HEK293 (cell line): Measurements from ENCODE around the gene NR2F1-AS1.

Experiments used
- CTCF ChIA-PET: fragments of 350-600 bp; formaldehyde crosslinking; extraction: SDS; loops from one replicate; lab custom pipeline; 2021; ENCODE audit warnings: antibody characterized with exemption; lab: Yijun Ruan, JAX
- POLR2A ChIA-PET: fragments of 300-600 bp; formaldehyde crosslinking; extraction: SDS; loops from one replicate; lab custom pipeline; 2020; ENCODE audit warnings: antibody characterized with exemption, inconsistent platforms; lab: Yijun Ruan, JAX
- H3K27ac ChIP-seq: fragments of 200-500 bp; sonication (Bioruptor generic); 2 replicates; pipeline ENCODE4 v1.5.1; 2014; ENCODE audit warnings: low read depth, low read length, control low read depth, inconsistent platforms; ENCODE audit errors: extremely low read depth
- H3K36me3 ChIP-seq, 2 experiments: fragments of 200-500 bp in 1 of 2; sonication (Bioruptor generic) in 1 of 2; 1 replicate in 1 of 2; 2 replicates in 1 of 2; pipeline ENCODE4 v1.5.1; 2014 to 2017; ENCODE audit warnings: inconsistent platforms in 2 of 2, low read length in 2 of 2; ENCODE audit not compliant: control insufficient read depth in 2 of 2, insufficient read depth in 1 of 2
- H3K4me1 ChIP-seq: fragments of 200-500 bp; sonication (Bioruptor generic); 2 replicates; pipeline ENCODE4 v1.5.1; 2014; ENCODE audit warnings: mild to moderate bottlenecking, low read length, inconsistent platforms; ENCODE audit not compliant: control insufficient read depth, insufficient read depth
- H3K4me3 ChIP-seq: 2 replicates; pipeline ENCODE4 v1.5.1; 2011; ENCODE audit warnings: low read depth, mild to moderate bottlenecking, control low read depth, low read length, moderate library complexity
- H3K9me3 ChIP-seq: fragments of 200-500 bp; sonication (Bioruptor generic); 2 replicates; pipeline ENCODE4 v1.5.1; 2014; ENCODE audit warnings: low read depth, low read length, inconsistent platforms; ENCODE audit not compliant: control insufficient read depth, insufficient read depth
- HOXD13 ChIP-seq: sonication (generic); formaldehyde crosslinking; IDR thresholded peaks from 2 replicates; pipeline ENCODE4 v1.8.0; 2022; ENCODE audit warnings: missing genetic modification reagents, borderline replicate concordance
- MYNN ChIP-seq: fragments of 450-650 bp; formaldehyde crosslinking; IDR thresholded peaks from 2 replicates; pipeline ENCODE4 v1.5.1; 2016; ENCODE audit warnings: missing biosample characterization, missing genetic modification characterization, borderline replicate concordance
- SP2 ChIP-seq: fragments of 450-650 bp; formaldehyde crosslinking; IDR thresholded peaks from 2 replicates; pipeline ENCODE4 v1.5.1; 2016; ENCODE audit warnings: missing biosample characterization, missing genetic modification characterization
- ZBTB44 ChIP-seq: fragments of 450-650 bp; IDR thresholded peaks from 2 replicates; pipeline ENCODE4 v1.5.1; 2018; ENCODE audit warnings: missing biosample characterization, mild to moderate bottlenecking, missing genetic modification characterization
- ZIC2 ChIP-seq: fragments of 450-650 bp; formaldehyde crosslinking; IDR thresholded peaks from 2 replicates; pipeline ENCODE4 v1.5.1; 2016; ENCODE audit warnings: missing biosample characterization, missing genetic modification characterization
- ZNF138 ChIP-seq: fragments of 450-650 bp; formaldehyde crosslinking; IDR thresholded peaks from 2 replicates; pipeline ENCODE4 v1.5.1; 2016; ENCODE audit warnings: missing biosample characterization, missing genetic modification characterization, borderline replicate concordance
- ZNF148 ChIP-seq: fragments of 450-650 bp; formaldehyde crosslinking; IDR thresholded peaks from 2 replicates; pipeline ENCODE4 v1.5.0; 2017; ENCODE audit warnings: missing biosample characterization, missing genetic modification characterization, borderline replicate concordance
- ZNF202 ChIP-seq: fragments of 450-650 bp; formaldehyde crosslinking; IDR thresholded peaks from 2 replicates; pipeline ENCODE4 v1.5.1; 2016; ENCODE audit warnings: missing biosample characterization, missing genetic modification characterization, borderline replicate concordance
- ZNF221 ChIP-seq: fragments of 450-650 bp; formaldehyde crosslinking; IDR thresholded peaks from 2 replicates; pipeline ENCODE4 v1.5.1; 2017; ENCODE audit warnings: missing biosample characterization, missing genetic modification characterization, borderline replicate concordance
- ZNF280C ChIP-seq: fragments of 450-650 bp; formaldehyde crosslinking; IDR thresholded peaks from 2 replicates; pipeline ENCODE4 v1.5.1; 2016; ENCODE audit warnings: missing biosample characterization, missing genetic modification characterization
- ZNF280D ChIP-seq: fragments of 450-650 bp; formaldehyde crosslinking; IDR thresholded peaks from 2 replicates; pipeline ENCODE4 v1.5.1; 2016; ENCODE audit warnings: missing biosample characterization, missing genetic modification characterization
- ZNF341 ChIP-seq: fragments of 450-650 bp; formaldehyde crosslinking; IDR thresholded peaks from 2 replicates; pipeline ENCODE4; 2016; ENCODE audit warnings: low read depth, missing biosample characterization, missing genetic modification characterization
- ZNF521 ChIP-seq: fragments of 450-650 bp; formaldehyde crosslinking; IDR thresholded peaks from 2 replicates; pipeline ENCODE4 v1.5.1; 2017; ENCODE audit warnings: missing biosample characterization, mild to moderate bottlenecking, missing genetic modification characterization
- ZNF530 ChIP-seq: fragments of 450-650 bp; formaldehyde crosslinking; IDR thresholded peaks from 2 replicates; pipeline ENCODE4 v1.5.1; 2016; ENCODE audit warnings: low read depth, missing biosample characterization, missing genetic modification characterization
- ZNF555 ChIP-seq: fragments of 450-650 bp; formaldehyde crosslinking; conservative IDR thresholded peaks from 2 replicates; pipeline ENCODE4 v1.5.1; 2017; ENCODE audit warnings: missing biosample characterization, mild to moderate bottlenecking, missing genetic modification characterization, inconsistent platforms
- ZNF561 ChIP-seq: fragments of 450-650 bp; IDR thresholded peaks from 2 replicates; pipeline ENCODE4 v1.5.1; 2018; ENCODE audit warnings: missing biosample characterization, missing genetic modification characterization, borderline replicate concordance
- ZNF692 ChIP-seq: fragments of 450-650 bp; formaldehyde crosslinking; IDR thresholded peaks from 2 replicates; pipeline ENCODE4 v1.5.1; 2016; ENCODE audit warnings: missing biosample characterization, missing genetic modification characterization
- ZNF747 ChIP-seq: fragments of 450-650 bp; formaldehyde crosslinking; IDR thresholded peaks from 2 replicates; pipeline ENCODE4 v1.5.1; 2016; ENCODE audit warnings: missing biosample characterization, missing genetic modification characterization
- ZNF768 ChIP-seq: fragments of 450-650 bp; formaldehyde crosslinking; IDR thresholded peaks from 2 replicates; pipeline ENCODE4 v1.5.1; 2018; ENCODE audit warnings: missing biosample characterization, mild to moderate bottlenecking, missing genetic modification characterization
- ZSCAN23 ChIP-seq: fragments of 450-650 bp; formaldehyde crosslinking; IDR thresholded peaks from 2 replicates; pipeline ENCODE4 v1.5.1; 2016; ENCODE audit warnings: missing biosample characterization, missing genetic modification characterization

Gene NR2F1-AS1

GRCh38 chr5:93415819-93416218 lies 165.2 kb downstream of the NR2F1-AS1 start:
- TF ChIP-seq ZNF138 (tag by site-specific recombination) (no peak), ZNF341 (tag by site-specific recombination) (no peak), ZNF521 (no peak), ZNF148 (tag by site-specific recombination) (no peak), ZNF747 (no peak), HOXD13 (CRISPR knock-in tag) (no peak), ZNF561 (tag by site-specific recombination) (no peak), ZNF221 (no peak), ZNF530 (tag by site-specific recombination) (no peak), SP2 (no peak), ZNF555 (tag by site-specific recombination) (no peak), ZIC2 (tag by site-specific recombination) (no peak)
- ChIA-PET POLR2A (no interaction called here), CTCF (interaction anchor here (0.9 to 1.4 kb wide), 2 partner anchors 9 to 1774 kb away, joined by 3 read pairs; no protein-coding TSS in a partner anchor)
- no peak overlapping the region for H3K27ac ChIP-seq
- H3K4me1 ChIP-seq: no peaks in the 10 kb centered on the region
- H3K9me3 ChIP-seq: no peaks in the 10 kb centered on the region
- no peaks in the 10 kb centered on the region for H3K36me3 ChIP-seq
- no peak overlapping the region for H3K4me3 ChIP-seq

- H3K27ac ChIP-seq: no peak overlapping the region
- H3K4me3 ChIP-seq: no peak overlapping the region
- POLR2A ChIA-PET: no interaction called here
- TF ChIP-seq ZBTB44 (tag by site-specific recombination) (no peak), SP2 (no peak), ZNF768 (tag by site-specific recombination) (no peak), ZSCAN23 (no peak)
- H3K9me3 ChIP-seq: no peaks in the 10 kb centered on the region
- no peaks in the 10 kb centered on the region for H3K36me3 ChIP-seq
- H3K4me1 ChIP-seq: peaks cover 14% of the 10 kb centered on the region
- CTCF ChIA-PET: no interaction called here
Observed at GRCh38 chr5:93411716-93412115, 169.3 kb downstream of the NR2F1-AS1 start.

GRCh38 chr5:93409691-93410090 lies 171.3 kb downstream of the NR2F1-AS1 start:
- Histone ChIP-seq H3K27ac (no peak overlapping the region), H3K4me1 (peaks cover 14% of the 10 kb centered on the region), H3K9me3 (no peaks in the 10 kb centered on the region), H3K4me3 (no peak overlapping the region), H3K36me3 (no peaks in the 10 kb centered on the region)
- ChIA-PET CTCF (interaction anchor here (0.7 kb wide), 1 partner anchor 8 kb away, joined by 4 read pairs; no protein-coding TSS in a partner anchor), POLR2A (no interaction called here)
- TF ChIP-seq ZNF280D (tag by site-specific recombination) (no peak), ZNF202 (tag by site-specific recombination) (no peak), MYNN (tag by site-specific recombination) (no peak), ZNF692 (tag by site-specific recombination) (no peak), ZNF280C (tag by site-specific recombination) (no peak)
